ENCODE measurements around the gene RGS13.

- TF ChIP-seq L3MBTL2 (conservative IDR thresholded peaks at IDR 0.05) (no peak), SP1 (IDR thresholded peaks at IDR 0.05) (no peak)
These were observed 71.0 kb downstream of the RGS13 start for GRCh38 chr1:192706936-192707335.

Measured in HEK293T (cell line).